ENCODE results near the gene CORO1C. TPM values are rescaled to one million over a fixed set of nuclear protein-coding genes. Genes with fewer than 3 reads are reported as not detected.

The CORO1C gene
- total RNA-seq, 1 donor from 2014 or later, result 391 TPM

DNA sequence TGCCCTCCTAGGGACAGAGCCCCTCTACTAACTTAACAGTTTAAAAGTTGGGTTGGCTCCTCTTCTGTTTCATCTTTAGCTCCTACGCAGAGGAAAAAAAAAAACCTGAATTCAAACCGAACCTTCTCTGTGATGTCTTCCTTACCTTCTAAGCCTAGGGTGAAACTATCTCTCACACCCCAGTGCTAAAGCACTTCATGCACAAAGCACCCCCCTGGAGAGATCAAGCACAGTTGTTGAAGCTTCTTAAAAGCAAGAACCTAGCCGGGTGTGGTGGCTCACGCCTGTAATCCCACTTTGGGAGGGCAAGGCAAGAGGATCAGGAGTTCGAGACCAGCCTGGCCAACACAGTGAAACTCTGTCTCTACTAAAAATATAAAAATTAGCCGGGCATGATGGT lies 37.6 kb downstream of the CORO1C start:
- Mint-ChIP-seq H3K4me3 (ENCODE audit: unreplicated experiment) (no peak overlapping the region), H3K4me1 (ENCODE audit: low read depth, unreplicated experiment) (peaks cover 82% of the 10 kb centered on the region), H3K27ac (ENCODE audit: unreplicated experiment) (peak overlapping the region; percentile 97), H3K9me3 (ENCODE audit: unreplicated experiment) (no peaks in the 10 kb centered on the region), H3K36me3 (ENCODE audit: low read depth, unreplicated experiment) (peaks cover 25% of the 10 kb centered on the region), H3K27me3 (ENCODE audit: low read depth, unreplicated experiment) (no peaks in the 10 kb centered on the region)
- DNase-seq (ENCODE audit: low read depth) (no peak), FAIRE-seq (no peak)
- H3K4me3 ChIP-seq (ENCODE audit: insufficient read depth, low read depth, low read length), result no peak overlapping the region
- peak overlapping the region; percentile 9 for H3K4me2 ChIP-seq (ENCODE audit: low read length)
- TF ChIP-seq, protein P1, sequence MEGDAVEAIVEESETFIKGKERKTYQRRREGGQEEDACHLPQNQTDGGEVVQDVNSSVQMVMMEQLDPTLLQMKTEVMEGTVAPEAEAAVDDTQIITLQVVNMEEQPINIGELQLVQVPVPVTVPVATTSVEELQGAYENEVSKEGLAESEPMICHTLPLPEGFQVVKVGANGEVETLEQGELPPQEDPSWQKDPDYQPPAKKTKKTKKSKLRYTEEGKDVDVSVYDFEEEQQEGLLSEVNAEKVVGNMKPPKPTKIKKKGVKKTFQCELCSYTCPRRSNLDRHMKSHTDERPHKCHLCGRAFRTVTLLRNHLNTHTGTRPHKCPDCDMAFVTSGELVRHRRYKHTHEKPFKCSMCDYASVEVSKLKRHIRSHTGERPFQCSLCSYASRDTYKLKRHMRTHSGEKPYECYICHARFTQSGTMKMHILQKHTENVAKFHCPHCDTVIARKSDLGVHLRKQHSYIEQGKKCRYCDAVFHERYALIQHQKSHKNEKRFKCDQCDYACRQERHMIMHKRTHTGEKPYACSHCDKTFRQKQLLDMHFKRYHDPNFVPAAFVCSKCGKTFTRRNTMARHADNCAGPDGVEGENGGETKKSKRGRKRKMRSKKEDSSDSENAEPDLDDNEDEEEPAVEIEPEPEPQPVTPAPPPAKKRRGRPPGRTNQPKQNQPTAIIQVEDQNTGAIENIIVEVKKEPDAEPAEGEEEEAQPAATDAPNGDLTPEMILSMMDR (IDR thresholded peaks at IDR 0.05; ENCODE audit: insufficient read depth, low read depth, low read length), result no peak
- TF ChIP-seq EZH2 (IDR thresholded peaks at IDR 0.05; ENCODE audit: insufficient read depth, low read length), result no peak
- H3K79me2 ChIP-seq (ENCODE audit: insufficient read depth, low read length), result peaks cover 89% of the 10 kb centered on the region
- peaks cover 79% of the 10 kb centered on the region for H3K4me1 ChIP-seq (ENCODE audit: insufficient read depth, low read length)
- H3K36me3 ChIP-seq (ENCODE audit: insufficient read depth, low read length), result peaks cover 14% of the 10 kb centered on the region
- H3K27me3 ChIP-seq (ENCODE audit: insufficient read depth, low read length), result no peaks in the 10 kb centered on the region
- H3K27ac ChIP-seq (ENCODE audit: low read depth, low read length), result peak overlapping the region; percentile 99
- no peaks in the 10 kb centered on the region for H3K9me3 ChIP-seq (ENCODE audit: insufficient read depth, low read depth, low read length)
- no peak overlapping the region for H2AFZ ChIP-seq (ENCODE audit: low read depth, low read length)
- H3K9ac ChIP-seq (ENCODE audit: low read length), result peak overlapping the region; percentile 3
- H4K20me1 ChIP-seq (ENCODE audit: insufficient read depth, low read length), result peaks cover 5% of the 10 kb centered on the region

DNA sequence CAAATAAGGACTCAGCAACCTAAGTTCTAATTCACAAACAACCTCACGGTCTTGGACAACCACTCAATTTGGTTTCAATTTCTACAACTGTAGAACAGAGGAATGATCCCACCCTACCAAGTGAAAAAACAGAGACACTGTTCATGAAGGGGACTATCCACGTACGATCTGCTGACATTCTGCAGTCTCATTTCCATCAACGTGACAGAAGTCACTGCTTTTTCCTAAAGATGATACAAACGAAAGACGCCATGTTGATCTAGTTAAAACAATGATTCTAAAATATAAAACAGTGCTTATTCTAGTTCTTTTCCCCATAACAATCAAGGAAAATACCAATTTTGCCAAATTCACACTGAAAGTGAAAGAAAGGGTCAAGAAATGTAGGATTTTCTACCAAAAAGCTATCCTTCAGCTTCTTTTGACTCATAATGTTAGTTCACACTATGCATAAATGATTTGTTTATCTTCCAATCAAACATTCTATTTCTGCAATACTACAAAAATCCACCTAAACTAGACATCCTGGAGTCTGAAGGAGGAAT lies 38.1 kb downstream of the CORO1C start:
- H3K27ac ChIP-seq (ENCODE audit: low read depth, low read length), result peak overlapping the region; percentile 99
- H3K27me3 ChIP-seq (ENCODE audit: insufficient read depth, low read length), result no peaks in the 10 kb centered on the region
- peaks cover 14% of the 10 kb centered on the region for H3K36me3 ChIP-seq (ENCODE audit: insufficient read depth, low read length)
- no peaks in the 10 kb centered on the region for H3K27me3 Mint-ChIP-seq (ENCODE audit: low read depth, unreplicated experiment)
- H3K4me1 ChIP-seq (ENCODE audit: insufficient read depth, low read length), result peaks cover 79% of the 10 kb centered on the region
- peaks cover 22% of the 10 kb centered on the region for H3K36me3 Mint-ChIP-seq (ENCODE audit: low read depth, unreplicated experiment)
- no peak overlapping the region for H3K4me3 ChIP-seq (ENCODE audit: insufficient read depth, low read depth, low read length)
- H3K9me3 Mint-ChIP-seq (ENCODE audit: unreplicated experiment), result no peaks in the 10 kb centered on the region
- peak overlapping the region; percentile 97 for H3K27ac Mint-ChIP-seq (ENCODE audit: unreplicated experiment)
- no peak overlapping the region for H2AFZ ChIP-seq (ENCODE audit: low read depth, low read length)
- FAIRE-seq (no peak), DNase-seq (ENCODE audit: low read depth) (no peak)
- peak overlapping the region; percentile 3 for H3K9ac ChIP-seq (ENCODE audit: low read length)
- peak overlapping the region; percentile 9 for H3K4me2 ChIP-seq (ENCODE audit: low read length)
- peaks cover 83% of the 10 kb centered on the region for H3K4me1 Mint-ChIP-seq (ENCODE audit: low read depth, unreplicated experiment)
- peaks cover 4% of the 10 kb centered on the region for H4K20me1 ChIP-seq (ENCODE audit: insufficient read depth, low read length)
- peaks cover 91% of the 10 kb centered on the region for H3K79me2 ChIP-seq (ENCODE audit: insufficient read depth, low read length)
- H3K9me3 ChIP-seq (ENCODE audit: insufficient read depth, low read depth, low read length), result no peaks in the 10 kb centered on the region
- TF ChIP-seq, protein P1 (IDR thresholded peaks at IDR 0.05; ENCODE audit: insufficient read depth, low read depth, low read length), result no peak
- no peak for TF ChIP-seq EZH2 (IDR thresholded peaks at IDR 0.05; ENCODE audit: insufficient read depth, low read length)
- no peak overlapping the region for H3K4me3 Mint-ChIP-seq (ENCODE audit: unreplicated experiment)

All from astrocyte (in vitro differentiated cells and primary cell).